ENCODE measurements around the gene TUBGCP3. TPM values are rescaled to one million over a fixed set of nuclear protein-coding genes. Genes with fewer than 3 reads are reported as not detected.

TUBGCP3 gene
- total RNA-seq, 1 experiment from 2014 or later, result 51.4 TPM

- H3K4me3 ChIP-seq (replicated peaks in 1 of 2; ENCODE audit: low read depth in 1 of 2, low read length in 2 of 2), result no peak overlapping the region
- POLR2A ChIA-PET, result no interaction called here
- RAD21 ChIA-PET (ENCODE audit: low non-redundant PET in 1 of 2, low total read pairs in 2 of 2, uncharacterized antibody in 2 of 2, unreplicated experiment in 2 of 2), result no interaction called here
- CTCF ChIA-PET, result no interaction called here
- peak overlapping the region; percentile 96 for H2AFZ ChIP-seq (ENCODE audit: low read depth, low read length, poor library complexity, severe bottlenecking)
- BruUV-seq (replicated peaks), result no TSS peak
- H3K9ac ChIP-seq (ENCODE audit: low read length), result no peak overlapping the region
- DNase-seq (ENCODE audit: low read depth, low spot score), result no peak
- peaks cover 0 to 9% of the 10 kb centered on the region in 2 experiments; a peak in 2 of 4 replicates for H3K4me1 ChIP-seq (ENCODE audit: control insufficient read depth in 1 of 2, insufficient read depth in 2 of 2, low read length in 2 of 2)
- H3K27me3 ChIP-seq (ENCODE audit: insufficient read depth, low read length), result peaks cover 10% of the 10 kb centered on the region; the same call in 1 of the 2 replicates
- H3K79me2 ChIP-seq (ENCODE audit: insufficient read depth, low read length), result no peaks in the 10 kb centered on the region
- no peak for TF ChIP-seq REST (IDR thresholded peaks at IDR 0.05; ENCODE audit: low read depth)
- no peak for TF ChIP-seq SRF (IDR thresholded peaks at IDR 0.05; ENCODE audit: low read depth)
- no peak for TF ChIP-seq TCF7L2 (IDR thresholded peaks at IDR 0.05; ENCODE audit: borderline replicate concordance, extremely low read depth, insufficient read depth, insufficient read length)
- no peak for TF ChIP-seq CEBPB (IDR thresholded peaks at IDR 0.05; ENCODE audit: low read depth)
- TF ChIP-seq EZH2 (IDR thresholded peaks at IDR 0.05), result no peak
- no peak overlapping the region for H3K27ac ChIP-seq (ENCODE audit: low read depth, low read length)
- no peaks in the 10 kb centered on the region for H4K20me1 ChIP-seq (ENCODE audit: insufficient read depth)
- no peaks in the 10 kb centered on the region for H3K9me2 ChIP-seq (ENCODE audit: insufficient read depth)
- no peaks in the 10 kb centered on the region for H3K9me3 ChIP-seq (ENCODE audit: control insufficient read depth in 1 of 2, insufficient read depth in 1 of 2, low read depth in 1 of 2, low read length in 2 of 2)
- no peak for ATAC-seq
- intact Hi-C loops (cut with micrococcal nuclease), result no loop called here
- H3K36me3 ChIP-seq (ENCODE audit: control insufficient read depth in 1 of 2, insufficient read depth in 2 of 2, low read length in 2 of 2), result no peaks in the 10 kb centered on the region
- H3K4me2 ChIP-seq (ENCODE audit: low read length), result peak overlapping the region; percentile 77
Measured at GRCh38 chr13:112605531-112605990, 17.6 kb upstream of the TUBGCP3 start.

DNA sequence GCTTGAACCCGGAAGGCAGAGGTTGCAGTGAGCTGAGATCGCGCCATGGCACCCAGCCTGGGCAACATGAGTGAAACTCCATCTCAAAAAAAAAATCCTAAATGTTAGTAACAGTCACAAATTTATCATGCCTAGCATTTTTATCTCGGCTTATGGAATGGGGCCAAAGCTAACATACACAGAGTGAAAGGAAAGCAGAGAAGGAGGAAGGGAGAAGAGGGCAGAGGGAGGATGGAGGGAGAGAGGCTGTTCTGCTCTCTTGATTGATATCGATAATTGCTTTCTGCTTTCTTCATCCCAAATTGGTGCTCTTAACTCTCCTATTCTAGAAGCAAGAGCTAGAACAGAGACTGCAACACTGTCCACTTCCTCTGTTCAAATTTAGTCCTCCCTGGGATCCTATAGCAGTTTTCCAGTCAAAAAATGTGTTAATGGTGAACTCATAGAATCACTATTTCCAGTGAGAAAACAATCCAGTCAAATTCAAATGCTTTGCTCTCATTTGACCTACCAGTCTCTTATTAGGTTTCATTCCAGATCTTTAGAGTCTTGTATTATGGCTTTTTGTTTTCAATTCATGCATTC is 15.8 kb upstream of the TUBGCP3 start:
- Histone ChIP-seq H3K4me1 (ENCODE audit: control insufficient read depth in 1 of 2, insufficient read depth in 2 of 2, low read length in 2 of 2) (peaks cover 0 to 9% of the 10 kb centered on the region in 2 experiments; a peak in 2 of 4 replicates), H3K9ac (ENCODE audit: low read length) (no peak overlapping the region), H3K27me3 (ENCODE audit: insufficient read depth, low read length) (peaks cover 14% of the 10 kb centered on the region; the same call in 1 of the 2 replicates), H3K9me2 (ENCODE audit: insufficient read depth) (no peaks in the 10 kb centered on the region), H3K4me2 (ENCODE audit: low read length) (no peak overlapping the region), H2AFZ (ENCODE audit: low read depth, low read length, poor library complexity, severe bottlenecking) (no peak overlapping the region), H3K4me3 (replicated peaks in 1 of 2; ENCODE audit: low read depth in 1 of 2, low read length in 2 of 2) (no peak overlapping the region), H3K36me3 (ENCODE audit: control insufficient read depth in 1 of 2, insufficient read depth in 2 of 2, low read length in 2 of 2) (no peaks in the 10 kb centered on the region), H3K27ac (ENCODE audit: low read depth, low read length) (no peak overlapping the region), H4K20me1 (ENCODE audit: insufficient read depth) (no peaks in the 10 kb centered on the region), H3K9me3 (ENCODE audit: control insufficient read depth in 1 of 2, insufficient read depth in 1 of 2, low read depth in 1 of 2, low read length in 2 of 2) (no peaks in the 10 kb centered on the region), H3K79me2 (ENCODE audit: insufficient read depth, low read length) (no peaks in the 10 kb centered on the region)
- ChIA-PET CTCF (no interaction called here), POLR2A (no interaction called here), RAD21 (ENCODE audit: low non-redundant PET in 1 of 2, low total read pairs in 2 of 2, uncharacterized antibody in 2 of 2, unreplicated experiment in 2 of 2) (no interaction called here)
- intact Hi-C loops (cut with micrococcal nuclease), result no loop called here
- no peak for ATAC-seq
- no TSS peak for BruUV-seq (replicated peaks)
- no peak for DNase-seq (ENCODE audit: low read depth, low spot score)
- TF ChIP-seq TCF7L2 (IDR thresholded peaks at IDR 0.05; ENCODE audit: borderline replicate concordance, extremely low read depth, insufficient read depth, insufficient read length), result no peak
- no peak for TF ChIP-seq ZFX (IDR thresholded peaks at IDR 0.05)
- TF ChIP-seq JUND (IDR thresholded peaks at IDR 0.05), result no peak
- no peak for TF ChIP-seq POLR2AphosphoS5 (IDR thresholded peaks at IDR 0.05; ENCODE audit: low read depth, low read length)
- TF ChIP-seq EZH2phosphoT487 (IDR thresholded peaks at IDR 0.05; ENCODE audit: borderline replicate concordance), result no peak

All from HCT116 (cell line).